GDM1 (cell line): ENCODE results near the gene NOX5.
"Not testable (repeated sequence)": the region's sequence is repeated elsewhere in the genome, so short reads cannot be mapped to it uniquely, and the experiment has no call there.

Experiments used
- DNase-seq: peaks from one replicate; lab custom pipeline; 2025; lab: John Stamatoyannopoulos, UW

Gene NOX5

DNA sequence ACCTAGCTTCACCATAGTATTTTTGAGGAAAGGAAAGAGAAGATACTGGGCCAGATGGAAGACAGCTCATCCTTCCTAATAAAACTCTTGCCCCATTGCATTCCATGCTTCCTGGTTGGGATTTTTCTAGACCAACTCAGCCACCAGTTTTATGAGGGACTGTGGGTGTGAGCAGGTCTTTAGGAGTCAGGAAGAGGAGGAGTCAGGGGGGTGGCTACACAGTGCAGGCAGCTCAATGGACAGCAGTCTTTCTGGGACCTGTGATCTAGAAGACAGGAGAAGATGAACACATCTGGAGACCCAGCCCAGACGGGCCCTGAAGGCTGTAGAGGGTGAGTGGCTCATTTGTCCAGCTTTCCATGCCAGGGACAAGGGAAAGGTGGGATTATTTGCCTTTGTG, at the start of gene NOX5:
Gene NOX5 (plus strand): TSS at position 242 of the 400 bp plus-strand sequence. CDS start 41 bp downstream, at position 283.
- DNase-seq = no peak

- no peak for DNase-seq
These were observed 47.5 kb upstream of the NOX5 start for GRCh38 chr15:68966996-68967395.

DNA sequence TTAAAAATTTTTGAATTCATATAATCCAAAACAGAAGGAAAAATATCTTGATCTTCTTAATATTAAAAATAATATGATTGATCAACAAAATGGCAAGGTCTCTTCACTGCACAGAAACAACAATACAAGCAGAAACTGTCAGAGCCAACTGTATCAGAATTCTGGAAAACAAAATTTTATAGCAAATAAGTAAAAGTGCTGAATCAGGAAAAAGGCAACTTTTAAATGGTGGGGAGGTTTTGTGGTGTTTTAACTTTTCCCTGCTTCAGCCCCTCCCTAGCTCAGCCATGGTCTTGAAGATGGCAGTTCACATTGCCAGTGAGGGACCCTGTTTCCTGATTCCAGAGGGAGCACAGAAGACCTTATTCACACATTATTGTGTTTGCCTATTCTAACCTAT, 46.5 kb upstream of the NOX5 start:
- no peak for DNase-seq

- no peak for DNase-seq
These were observed 45.2 kb upstream of the NOX5 start for GRCh38 chr15:68969298-68969697.

DNA sequence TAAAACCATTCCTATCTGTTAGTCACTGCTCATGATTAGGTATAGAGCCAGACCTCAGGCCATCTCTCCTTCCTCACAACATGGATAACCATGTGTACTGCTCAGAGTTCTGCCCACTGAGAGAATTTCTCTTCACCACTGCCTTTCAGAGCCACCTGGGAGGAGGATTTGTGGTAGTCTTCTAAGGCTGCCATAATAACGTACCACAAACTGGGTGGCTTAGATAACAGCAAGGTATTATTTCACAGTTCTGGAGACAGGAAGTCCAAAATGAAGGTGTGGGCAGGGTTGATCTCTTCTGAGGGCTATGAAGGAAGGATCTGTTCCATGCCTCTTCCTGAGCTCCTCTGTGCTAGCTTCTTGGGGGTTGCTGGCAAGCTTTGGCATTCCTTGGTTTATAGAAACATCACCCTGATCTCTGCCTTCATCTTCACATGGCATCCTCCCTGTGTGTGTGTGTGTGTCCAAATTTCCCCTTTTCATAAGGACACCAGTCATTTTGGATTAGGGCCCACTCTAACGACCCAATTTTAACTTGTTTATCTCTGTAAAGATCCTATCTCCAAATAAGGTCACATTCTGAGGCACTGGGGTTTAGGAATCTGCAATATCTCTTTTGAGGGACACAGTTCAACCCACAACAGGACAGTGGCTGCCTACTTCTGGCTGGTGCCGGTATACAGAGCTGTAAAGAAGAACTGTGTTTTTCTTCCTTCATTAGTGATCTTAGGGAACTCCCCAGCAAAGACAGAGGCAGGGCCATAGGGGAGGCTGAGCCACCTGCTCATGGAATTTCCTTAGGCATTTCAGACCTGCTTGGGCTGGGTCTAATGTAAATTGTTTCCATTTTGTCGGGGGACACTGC, 42.1 kb upstream of the NOX5 start:
- DNase-seq = no peak

- not testable (repeated sequence) for DNase-seq
These were observed 38.8 kb upstream of the NOX5 start for GRCh38 chr15:68975651-68976160.

DNA sequence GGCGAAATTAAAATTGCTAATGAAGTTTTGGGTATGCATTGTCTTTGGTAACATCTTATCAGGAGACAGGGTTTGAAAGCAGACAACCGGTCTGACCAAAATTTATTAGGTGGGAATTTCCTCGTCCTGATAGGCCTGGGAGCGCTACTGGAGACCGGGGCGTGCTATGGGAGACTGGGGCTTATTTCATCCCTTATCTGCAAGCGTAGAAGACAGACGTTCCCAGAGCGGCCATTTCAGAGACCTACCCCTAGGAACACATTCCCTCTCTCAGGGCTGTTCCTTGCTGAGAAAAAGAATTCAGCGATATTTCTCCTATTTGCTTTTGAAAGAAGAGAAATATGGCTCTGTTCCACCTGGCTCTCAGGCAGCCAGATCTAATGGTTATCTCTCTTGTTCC, 37.1 kb upstream of the NOX5 start:
- DNase-seq = not testable (repeated sequence)

GRCh38 chr15:68979006-68979405, 35.5 kb upstream of the NOX5 start:
- no peak for DNase-seq

DNA sequence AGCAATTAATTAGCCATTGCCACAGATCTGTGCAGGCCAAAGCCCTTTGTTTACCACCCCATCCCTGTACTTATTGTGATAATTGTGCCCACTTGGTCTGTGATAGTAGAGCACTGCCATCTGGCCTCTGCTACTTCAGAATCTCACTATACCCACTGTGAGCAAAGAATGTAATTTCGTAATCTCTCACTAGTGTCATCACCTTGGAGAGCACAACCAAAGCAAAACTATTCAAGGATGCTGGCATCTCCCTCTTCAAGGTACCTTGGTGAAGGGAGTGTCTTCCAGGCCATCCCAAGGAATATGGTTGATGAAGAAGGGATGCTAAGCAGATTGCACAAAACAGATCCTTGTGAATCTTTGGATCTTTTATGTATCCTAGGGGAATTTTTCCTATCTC, 34.7 kb upstream of the NOX5 start:
- DNase-seq = no peak

- DNase-seq = no peak
These were observed 33.7 kb upstream of the NOX5 start for GRCh38 chr15:68980786-68981185.

GRCh38 chr15:68981941-68982340, 32.6 kb upstream of the NOX5 start:
- DNase-seq = no peak

GRCh38 chr15:68982976-68983563, 31.4 kb upstream of the NOX5 start:
- no peak for DNase-seq

GRCh38 chr15:68983961-68984481, 30.5 kb upstream of the NOX5 start:
- no peak for DNase-seq

- DNase-seq = no peak
These were observed 29.9 kb upstream of the NOX5 start for GRCh38 chr15:68984586-68984985.

DNA sequence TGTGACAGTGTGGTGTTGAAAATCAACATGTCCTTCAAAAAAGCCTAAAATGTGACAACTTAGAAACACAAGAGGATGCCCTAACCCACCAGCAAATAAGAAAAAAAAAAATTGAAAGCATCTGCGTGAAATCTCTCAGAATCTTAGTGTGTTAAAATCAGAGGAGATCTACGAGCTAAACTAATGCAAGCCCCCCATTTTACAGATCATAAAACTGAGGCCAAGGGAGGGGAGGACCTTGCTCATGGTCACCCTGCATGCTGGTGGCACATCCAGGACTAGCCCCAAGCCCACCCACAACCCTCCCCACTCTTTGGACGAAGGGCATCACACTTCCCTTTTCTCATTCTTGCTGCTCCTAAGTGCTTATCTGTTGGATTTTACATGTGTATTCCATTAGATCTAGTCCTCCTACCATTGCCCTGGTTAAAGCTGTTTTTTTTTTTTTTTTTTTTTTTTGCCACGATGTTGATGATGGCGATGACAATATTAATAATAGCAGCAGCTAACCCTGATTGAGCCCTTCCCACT, 29.1 kb upstream of the NOX5 start:
- DNase-seq = no peak

DNA sequence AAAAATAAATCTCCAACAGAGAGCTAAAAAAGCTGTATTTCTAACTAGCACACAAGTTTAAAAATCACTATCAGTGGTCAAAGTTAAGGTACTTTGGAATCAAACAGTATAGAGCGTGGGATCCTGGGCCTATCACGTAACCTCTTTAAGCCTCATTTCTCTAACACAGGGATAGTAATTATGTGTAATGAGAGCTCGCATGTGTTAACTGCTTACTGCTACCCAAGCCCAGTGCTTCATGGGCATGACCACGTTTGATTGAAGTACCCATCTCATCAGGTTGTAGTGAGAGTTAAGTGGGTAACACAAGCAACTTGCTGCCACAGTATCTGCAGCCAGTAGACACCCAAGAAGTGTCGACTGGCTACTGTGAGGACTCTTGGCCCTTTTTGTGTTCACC, 28.2 kb upstream of the NOX5 start:
- DNase-seq = no peak

DNA sequence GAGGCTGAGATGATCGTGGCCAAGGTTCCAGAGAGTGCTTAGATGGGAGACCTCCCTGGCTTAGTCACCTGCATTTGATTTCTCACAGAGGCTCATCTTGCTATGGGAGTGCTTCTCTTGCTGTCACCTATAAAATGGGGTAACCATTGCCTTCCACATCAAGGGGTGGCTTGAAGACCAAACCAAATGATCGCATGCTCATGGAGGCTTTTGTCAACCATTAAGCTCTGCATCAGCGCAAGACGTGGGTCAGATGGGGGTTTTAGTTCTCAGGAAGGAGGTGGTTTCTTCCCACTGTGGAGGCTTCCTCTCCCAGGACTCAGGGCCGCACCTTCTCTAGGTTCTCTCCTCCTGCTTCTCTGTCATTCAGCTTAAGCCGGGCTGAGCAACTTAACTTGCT, 27.4 kb upstream of the NOX5 start:
- no peak for DNase-seq

DNA sequence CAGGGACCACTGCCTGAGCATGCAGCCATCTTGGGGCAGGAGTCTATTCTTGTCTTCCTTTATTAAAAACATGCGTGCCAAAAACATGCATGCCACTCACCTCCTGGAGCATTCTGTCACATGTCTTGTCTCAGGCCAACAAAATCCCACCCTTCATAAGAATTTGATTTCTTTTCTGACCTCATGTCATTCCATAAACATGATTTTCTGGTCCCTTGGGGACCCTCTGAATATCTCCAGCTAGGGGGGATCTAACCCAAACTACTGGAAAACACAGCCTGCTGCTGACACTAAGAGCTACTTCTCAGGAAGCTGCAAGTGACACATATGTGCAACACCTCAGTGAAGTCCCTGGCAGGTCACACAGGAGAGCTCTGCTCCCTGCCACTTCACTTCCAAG, 26.8 kb upstream of the NOX5 start:
- no peak for DNase-seq

DNA sequence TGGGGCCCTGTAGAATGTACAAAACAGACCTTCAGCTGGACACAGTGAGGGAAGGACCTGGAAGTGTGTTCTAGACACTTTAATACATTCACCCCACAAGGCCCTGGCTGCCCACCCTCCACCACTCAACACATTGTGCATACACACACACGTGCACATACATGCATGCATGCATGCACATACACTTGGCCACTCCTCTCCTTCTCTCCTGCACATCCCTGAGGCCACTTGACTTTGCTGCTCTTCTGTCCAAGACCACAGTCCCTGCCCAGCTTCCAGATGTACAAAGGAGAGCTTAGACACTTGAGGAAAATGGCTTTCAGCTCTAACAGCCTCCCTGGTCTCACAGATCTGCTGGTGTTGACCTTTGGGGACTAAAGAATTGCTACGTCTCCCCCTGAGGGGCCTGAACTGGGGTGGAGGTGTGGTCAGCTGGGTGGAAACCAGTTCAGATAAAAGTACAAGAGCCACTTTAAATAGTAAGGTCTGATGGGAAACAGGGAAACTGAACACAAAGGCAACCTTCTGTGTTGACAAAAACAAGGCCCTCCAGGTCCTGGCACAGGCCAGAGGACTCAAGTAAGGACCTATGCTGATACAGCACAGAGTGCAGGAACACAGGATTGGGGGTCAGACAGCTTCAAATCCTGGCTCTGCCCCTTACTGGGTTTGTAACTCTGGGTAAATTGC, 24.8 kb upstream of the NOX5 start:
- DNase-seq = no peak

GRCh38 chr15:68990231-68990991, 24.1 kb upstream of the NOX5 start:
- DNase-seq = no peak

GRCh38 chr15:68990992-68991500, 23.4 kb upstream of the NOX5 start:
- DNase-seq = no peak
